Measurements from ENCODE around the gene SLC38A10.

The SLC38A10 gene

GRCh38 chr17:81289627-81290026 is 5.5 kb downstream of the SLC38A10 start:
- Histone ChIP-seq H3K18ac (ENCODE audit: low read depth in 1 of 2, low read length in 2 of 2) (no peak overlapping the region), H4K91ac (ENCODE audit: low read length) (no peak overlapping the region), H3K14ac (ENCODE audit: low read length in 2 of 2) (peak overlapping the region in 1 of 2 experiments; percentile 36), H3K36me3 (ENCODE audit: control insufficient read depth in 1 of 2, insufficient read depth in 2 of 2, low read depth in 1 of 2, low read length in 2 of 2) (peaks cover 18 to 49% of the 10 kb centered on the region in 2 experiments), H2BK15ac (ENCODE audit: low read depth, poor library complexity, severe bottlenecking) (no peak overlapping the region), H3K4me1 (ENCODE audit: control insufficient read depth, insufficient read depth, low read depth, low read length) (peaks cover 13% of the 10 kb centered on the region), H3K27ac (ENCODE audit: low read length, poor library complexity, severe bottlenecking) (no peak overlapping the region), H3K9me3 (ENCODE audit: control insufficient read depth, low read length) (no peaks in the 10 kb centered on the region), H4K8ac (ENCODE audit: low read length) (no peak overlapping the region), H2BK120ac (ENCODE audit: low read depth, low read length) (no peak overlapping the region), H3K9ac (ENCODE audit: low read length) (no peak overlapping the region), H2AFZ (ENCODE audit: low read depth, low read length) (no peak overlapping the region), H3K4me2 (ENCODE audit: low read length, poor library complexity, severe bottlenecking) (no peak overlapping the region), H3K79me1 (replicated peaks; ENCODE audit: low read length, poor library complexity, severe bottlenecking) (peaks cover 52% of the 10 kb centered on the region), H3K4me3 (ENCODE audit: insufficient read depth in 1 of 2, low read depth in 1 of 2, low read length in 2 of 2) (no peak overlapping the region), H3K23ac (ENCODE audit: low read length in 2 of 2) (no peak overlapping the region), H3K4ac (ENCODE audit: low read depth in 1 of 2, low read length in 2 of 2) (no peak overlapping the region), H2BK5ac (ENCODE audit: low read depth, low read length, poor library complexity, severe bottlenecking) (no peak overlapping the region), H2BK12ac (ENCODE audit: low read length in 2 of 2) (no peak overlapping the region), H3K27me3 (ENCODE audit: control insufficient read depth in 1 of 2, insufficient read depth in 1 of 2, low read length in 2 of 2) (no peaks in the 10 kb centered on the region), H2AK5ac (ENCODE audit: low read length, severe bottlenecking) (no peak overlapping the region)
- no peak for DNase-seq
- 97% methylated on average over 21 of the region's 21 CpGs for WGBS

DNA sequence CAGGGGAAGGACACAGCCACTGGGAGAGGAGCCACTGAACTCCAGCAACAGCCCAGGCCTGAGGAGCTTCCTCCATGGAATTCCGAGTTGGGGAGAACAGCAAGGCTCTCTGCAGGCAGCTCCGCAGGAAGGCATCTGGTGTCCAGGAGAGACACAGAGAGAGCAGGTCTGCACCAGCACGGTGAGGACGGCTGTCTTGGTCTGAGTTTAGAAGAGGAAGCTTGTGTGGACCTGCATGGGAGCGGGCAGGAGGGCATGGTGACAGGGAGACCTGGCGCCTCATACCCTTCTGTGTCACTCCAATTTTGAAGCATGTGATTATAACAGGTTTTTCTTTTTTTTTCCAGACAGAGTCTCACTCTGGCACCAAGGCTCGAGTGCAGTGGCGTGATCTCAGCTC is 6.4 kb downstream of the SLC38A10 start:
- Histone ChIP-seq H3K23ac (ENCODE audit: low read length in 2 of 2) (no peak overlapping the region), H2BK12ac (ENCODE audit: low read length in 2 of 2) (no peak overlapping the region), H3K4ac (ENCODE audit: low read depth in 1 of 2, low read length in 2 of 2) (no peak overlapping the region), H3K27ac (ENCODE audit: low read length, poor library complexity, severe bottlenecking) (no peak overlapping the region), H3K79me1 (replicated peaks; ENCODE audit: low read length, poor library complexity, severe bottlenecking) (peaks cover 51% of the 10 kb centered on the region), H4K91ac (ENCODE audit: low read length) (no peak overlapping the region), H4K8ac (ENCODE audit: low read length) (no peak overlapping the region), H3K4me3 (ENCODE audit: insufficient read depth in 1 of 2, low read depth in 1 of 2, low read length in 2 of 2) (no peak overlapping the region), H3K18ac (ENCODE audit: low read depth in 1 of 2, low read length in 2 of 2) (no peak overlapping the region), H3K4me2 (ENCODE audit: low read length, poor library complexity, severe bottlenecking) (no peak overlapping the region), H3K9ac (ENCODE audit: low read length) (no peak overlapping the region), H3K14ac (ENCODE audit: low read length in 2 of 2) (no peak overlapping the region), H2AK5ac (ENCODE audit: low read length, severe bottlenecking) (no peak overlapping the region), H2AFZ (ENCODE audit: low read depth, low read length) (no peak overlapping the region), H3K4me1 (ENCODE audit: control insufficient read depth, insufficient read depth, low read depth, low read length) (peaks cover 10% of the 10 kb centered on the region), H2BK120ac (ENCODE audit: low read depth, low read length) (no peak overlapping the region), H2BK5ac (ENCODE audit: low read depth, low read length, poor library complexity, severe bottlenecking) (no peak overlapping the region), H3K36me3 (ENCODE audit: control insufficient read depth in 1 of 2, insufficient read depth in 2 of 2, low read depth in 1 of 2, low read length in 2 of 2) (peaks cover 18 to 51% of the 10 kb centered on the region in 2 experiments), H3K27me3 (ENCODE audit: control insufficient read depth in 1 of 2, insufficient read depth in 1 of 2, low read length in 2 of 2) (no peaks in the 10 kb centered on the region), H2BK15ac (ENCODE audit: low read depth, poor library complexity, severe bottlenecking) (no peak overlapping the region), H3K9me3 (ENCODE audit: control insufficient read depth, low read length) (no peaks in the 10 kb centered on the region)
- no peak for DNase-seq
- WGBS, result 96% methylated on average over 7 of the region's 8 CpGs

DNA sequence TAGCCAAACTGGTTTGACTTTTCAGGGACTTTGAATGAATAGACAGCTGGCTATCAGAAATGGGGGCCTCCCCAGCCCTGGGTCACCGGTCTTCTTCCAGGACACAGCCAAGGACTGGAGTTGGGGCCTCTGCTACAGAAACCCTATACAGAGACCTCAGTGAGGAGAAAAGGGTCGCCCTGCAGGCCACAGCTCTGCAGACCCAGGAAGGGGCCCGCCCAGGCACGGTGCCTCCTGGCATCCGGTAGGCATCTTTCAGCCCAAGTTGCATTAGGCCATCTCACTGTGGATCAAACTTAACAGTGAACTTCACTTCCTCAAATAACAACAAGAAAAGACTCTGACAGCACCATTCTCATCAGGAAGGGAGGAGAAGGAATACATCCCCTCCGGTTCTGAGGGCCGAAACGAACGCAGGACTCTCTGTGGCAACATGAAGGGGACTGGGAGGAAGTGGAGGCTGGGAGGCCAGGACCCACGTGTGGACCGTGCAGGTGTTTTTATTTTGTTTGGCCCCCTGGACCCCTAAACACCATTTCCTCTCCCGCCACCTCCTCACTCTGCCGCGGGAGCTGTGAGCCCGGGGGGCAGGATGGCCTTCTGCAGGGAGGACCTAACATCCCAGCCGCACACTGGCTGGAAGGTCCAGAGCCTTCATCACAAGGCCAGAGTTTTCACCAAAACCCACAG is 7.2 kb downstream of the SLC38A10 start:
- no peak for DNase-seq
- no peak overlapping the region for H2AK5ac ChIP-seq (ENCODE audit: low read length, severe bottlenecking)
- no peak overlapping the region for H2BK5ac ChIP-seq (ENCODE audit: low read depth, low read length, poor library complexity, severe bottlenecking)
- H3K4me1 ChIP-seq (ENCODE audit: control insufficient read depth, insufficient read depth, low read depth, low read length), result peaks cover 10% of the 10 kb centered on the region
- H4K8ac ChIP-seq (ENCODE audit: low read length), result no peak overlapping the region
- no peak overlapping the region for H3K18ac ChIP-seq (ENCODE audit: low read depth in 1 of 2, low read length in 2 of 2)
- H3K14ac ChIP-seq (ENCODE audit: low read length in 2 of 2), result no peak overlapping the region
- no peak overlapping the region for H3K4me2 ChIP-seq (ENCODE audit: low read length, poor library complexity, severe bottlenecking)
- no peak overlapping the region for H2BK12ac ChIP-seq (ENCODE audit: low read length in 2 of 2)
- no peak overlapping the region for H3K4me3 ChIP-seq (ENCODE audit: insufficient read depth in 1 of 2, low read depth in 1 of 2, low read length in 2 of 2)
- H3K79me1 ChIP-seq (replicated peaks; ENCODE audit: low read length, poor library complexity, severe bottlenecking), result peaks cover 51% of the 10 kb centered on the region
- no peak overlapping the region for H3K4ac ChIP-seq (ENCODE audit: low read depth in 1 of 2, low read length in 2 of 2)
- no peak overlapping the region for H2BK15ac ChIP-seq (ENCODE audit: low read depth, poor library complexity, severe bottlenecking)
- H3K36me3 ChIP-seq (ENCODE audit: control insufficient read depth in 1 of 2, insufficient read depth in 2 of 2, low read depth in 1 of 2, low read length in 2 of 2), result peaks cover 22 to 58% of the 10 kb centered on the region in 2 experiments
- no peaks in the 10 kb centered on the region for H3K27me3 ChIP-seq (ENCODE audit: control insufficient read depth in 1 of 2, insufficient read depth in 1 of 2, low read length in 2 of 2)
- 98% methylated on average over 16 of the region's 16 CpGs for WGBS
- H2BK120ac ChIP-seq (ENCODE audit: low read depth, low read length), result no peak overlapping the region
- H4K91ac ChIP-seq (ENCODE audit: low read length), result no peak overlapping the region
- no peak overlapping the region for H3K9ac ChIP-seq (ENCODE audit: low read length)
- H2AFZ ChIP-seq (ENCODE audit: low read depth, low read length), result no peak overlapping the region
- no peak overlapping the region for H3K27ac ChIP-seq (ENCODE audit: low read length, poor library complexity, severe bottlenecking)
- no peaks in the 10 kb centered on the region for H3K9me3 ChIP-seq (ENCODE audit: control insufficient read depth, low read length)
- no peak overlapping the region for H3K23ac ChIP-seq (ENCODE audit: low read length in 2 of 2)

DNA sequence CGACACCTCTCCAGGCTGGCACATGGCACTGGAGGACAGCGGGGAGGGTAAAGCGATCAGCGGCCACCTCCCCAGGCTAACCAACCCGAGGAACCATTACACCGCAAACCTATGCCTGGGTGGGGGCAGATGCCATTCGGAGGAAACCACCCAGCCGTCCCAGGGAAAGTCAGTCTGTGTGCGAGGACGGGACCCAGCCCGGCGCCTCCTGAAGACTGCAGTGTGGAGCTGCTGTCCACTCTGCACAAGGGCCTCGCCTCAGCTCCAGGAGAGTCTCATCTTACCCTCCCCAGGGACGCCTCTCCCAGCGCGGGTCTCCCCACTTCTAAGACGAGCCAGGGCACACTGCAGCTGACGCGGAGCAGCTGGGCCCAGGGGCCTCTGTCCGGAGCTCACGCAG is 8.0 kb downstream of the SLC38A10 start:
- H3K36me3 ChIP-seq (ENCODE audit: control insufficient read depth in 1 of 2, insufficient read depth in 2 of 2, low read depth in 1 of 2, low read length in 2 of 2), result peaks cover 28 to 62% of the 10 kb centered on the region in 2 experiments
- H2BK12ac ChIP-seq (ENCODE audit: low read length in 2 of 2), result no peak overlapping the region
- no peak overlapping the region for H2BK15ac ChIP-seq (ENCODE audit: low read depth, poor library complexity, severe bottlenecking)
- H3K4ac ChIP-seq (ENCODE audit: low read depth in 1 of 2, low read length in 2 of 2), result no peak overlapping the region
- H3K79me1 ChIP-seq (replicated peaks; ENCODE audit: low read length, poor library complexity, severe bottlenecking), result peaks cover 54% of the 10 kb centered on the region
- no peak overlapping the region for H3K4me3 ChIP-seq (ENCODE audit: insufficient read depth in 1 of 2, low read depth in 1 of 2, low read length in 2 of 2)
- H3K9me3 ChIP-seq (ENCODE audit: control insufficient read depth, low read length), result no peaks in the 10 kb centered on the region
- H2BK120ac ChIP-seq (ENCODE audit: low read depth, low read length), result no peak overlapping the region
- H3K9ac ChIP-seq (ENCODE audit: low read length), result no peak overlapping the region
- 96% methylated on average over 21 of the region's 21 CpGs for WGBS
- H3K4me1 ChIP-seq (ENCODE audit: control insufficient read depth, insufficient read depth, low read depth, low read length), result peaks cover 6% of the 10 kb centered on the region
- H3K4me2 ChIP-seq (ENCODE audit: low read length, poor library complexity, severe bottlenecking), result no peak overlapping the region
- H2AFZ ChIP-seq (ENCODE audit: low read depth, low read length), result no peak overlapping the region
- no peak for DNase-seq
- H4K8ac ChIP-seq (ENCODE audit: low read length), result no peak overlapping the region
- no peak overlapping the region for H3K14ac ChIP-seq (ENCODE audit: low read length in 2 of 2)
- no peak overlapping the region for H2BK5ac ChIP-seq (ENCODE audit: low read depth, low read length, poor library complexity, severe bottlenecking)
- H3K23ac ChIP-seq (ENCODE audit: low read length in 2 of 2), result no peak overlapping the region
- no peak overlapping the region for H3K27ac ChIP-seq (ENCODE audit: low read length, poor library complexity, severe bottlenecking)
- no peak overlapping the region for H4K91ac ChIP-seq (ENCODE audit: low read length)
- no peak overlapping the region for H2AK5ac ChIP-seq (ENCODE audit: low read length, severe bottlenecking)
- H3K27me3 ChIP-seq (ENCODE audit: control insufficient read depth in 1 of 2, insufficient read depth in 1 of 2, low read length in 2 of 2), result no peaks in the 10 kb centered on the region
- H3K18ac ChIP-seq (ENCODE audit: low read depth in 1 of 2, low read length in 2 of 2), result no peak overlapping the region
